Measurements from ENCODE around the gene TRPM2.

The TRPM2 gene

DNA sequence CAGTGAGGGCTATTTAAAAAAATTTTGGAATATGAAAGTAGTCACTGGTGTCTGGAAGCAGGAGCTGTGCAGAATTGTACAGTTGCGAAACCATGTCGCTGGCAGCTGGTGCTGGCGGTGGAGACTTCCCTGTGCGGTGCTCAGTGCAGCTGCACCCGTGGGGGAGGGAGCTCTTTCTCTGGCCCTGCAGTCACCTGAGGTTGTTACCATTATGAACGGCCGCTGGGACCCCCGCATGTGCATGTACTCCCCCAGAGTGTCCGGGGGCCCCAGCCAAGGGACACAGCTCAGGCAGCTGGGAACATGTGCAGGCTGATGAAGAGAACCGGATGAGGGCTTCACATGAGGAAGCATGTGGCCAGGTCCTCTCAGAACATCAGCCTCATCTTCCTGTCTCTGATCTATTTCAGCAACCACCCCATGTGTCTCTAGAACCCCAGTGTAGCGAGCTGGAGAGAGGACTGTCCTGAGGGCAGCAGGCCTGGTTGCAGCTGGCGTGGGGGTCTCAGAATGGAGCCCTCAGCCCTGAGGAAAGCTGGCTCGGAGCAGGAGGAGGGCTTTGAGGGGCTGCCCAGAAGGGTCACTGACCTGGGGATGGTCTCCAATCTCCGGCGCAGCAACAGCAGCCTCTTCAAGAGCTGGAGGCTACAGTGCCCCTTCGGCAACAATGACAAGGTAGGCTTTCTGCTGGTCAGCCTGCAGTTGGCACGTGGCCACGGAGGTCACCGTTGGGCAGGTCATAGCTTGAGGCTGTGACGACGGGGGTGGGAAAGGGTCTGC, at the start of gene TRPM2:
TRPM2 (plus strand) TSS at position 431 of the 780 bp plus-strand sequence; CDS start at position 511, 80 bp downstream.
- no peak for DNase-seq (ENCODE audit: low read depth)

DNA sequence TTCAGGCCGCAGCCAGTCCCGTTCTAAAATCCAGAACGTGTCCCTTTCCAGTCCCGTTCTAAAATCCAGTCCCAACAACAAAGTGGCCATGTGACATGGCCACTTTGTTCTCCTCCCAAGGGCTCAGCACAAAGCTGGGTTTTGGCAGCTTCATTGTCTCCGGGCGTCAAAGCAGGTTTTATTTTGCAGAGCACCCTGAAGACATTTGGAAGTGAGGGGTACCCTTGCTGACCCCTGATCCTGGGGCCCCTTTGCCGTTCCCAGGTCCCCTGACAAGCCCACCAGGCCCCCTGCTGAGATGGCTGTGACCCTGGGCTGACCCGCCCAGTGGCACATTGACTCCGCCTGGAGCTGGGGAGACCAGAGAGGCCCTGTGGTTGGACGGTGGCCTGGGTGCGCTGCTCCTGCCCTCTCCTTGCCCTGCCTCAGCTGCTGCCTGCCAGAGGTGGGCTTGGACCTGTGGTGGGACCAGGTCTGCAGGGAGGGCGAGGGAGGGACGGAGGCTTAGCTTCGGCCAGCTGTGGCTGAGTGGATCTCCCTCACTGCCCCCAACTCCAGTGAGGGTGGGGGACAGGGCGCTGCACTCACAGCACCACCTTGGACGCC, 49.3 kb upstream of the TRPM2 start:
- DNase-seq (ENCODE audit: low read depth), result no peak

DNA sequence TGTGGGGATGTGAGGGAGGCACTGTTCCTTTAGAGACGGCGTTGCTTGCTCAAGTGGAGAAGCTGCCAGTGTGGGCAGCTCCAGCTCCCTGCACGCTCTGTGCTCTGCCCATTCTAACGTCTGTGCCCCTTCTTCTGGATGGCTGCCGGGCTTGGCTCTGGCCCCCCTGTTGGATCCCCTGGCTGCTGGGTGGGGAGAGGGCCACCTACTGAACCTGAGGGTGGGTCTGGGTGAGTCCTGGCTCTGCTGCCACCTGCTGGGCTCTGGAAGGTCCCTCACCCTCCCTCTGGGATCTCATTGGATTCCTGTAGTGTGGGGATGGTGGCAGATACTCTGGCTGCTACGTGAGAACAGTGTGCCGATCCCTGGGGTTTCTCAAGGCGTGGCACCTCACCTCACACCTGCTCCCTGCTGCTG, 48.5 kb upstream of the TRPM2 start:
- DNase-seq (ENCODE audit: low read depth), result no peak

DNA sequence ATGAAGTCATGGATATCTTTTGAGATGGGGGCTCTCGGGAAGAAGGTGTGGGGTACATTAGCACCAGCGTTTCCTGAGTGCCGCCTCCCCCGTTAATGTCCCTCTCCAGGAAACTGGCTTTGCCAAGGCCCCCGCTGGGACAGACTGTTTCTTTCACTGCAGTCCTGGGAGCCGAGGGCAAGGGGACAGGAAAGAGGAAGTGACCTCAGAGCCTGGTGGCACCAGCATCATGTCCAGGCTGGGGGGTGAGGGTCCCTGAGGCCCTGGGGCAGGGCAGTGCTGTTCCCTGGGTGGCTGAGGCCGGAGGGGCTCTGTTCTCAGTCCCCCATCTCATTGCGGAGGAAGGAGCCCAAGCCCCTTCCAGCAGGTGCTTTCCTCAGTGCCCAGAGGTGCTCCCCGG, 47.7 kb upstream of the TRPM2 start:
- DNase-seq (ENCODE audit: low read depth), result no peak

DNA sequence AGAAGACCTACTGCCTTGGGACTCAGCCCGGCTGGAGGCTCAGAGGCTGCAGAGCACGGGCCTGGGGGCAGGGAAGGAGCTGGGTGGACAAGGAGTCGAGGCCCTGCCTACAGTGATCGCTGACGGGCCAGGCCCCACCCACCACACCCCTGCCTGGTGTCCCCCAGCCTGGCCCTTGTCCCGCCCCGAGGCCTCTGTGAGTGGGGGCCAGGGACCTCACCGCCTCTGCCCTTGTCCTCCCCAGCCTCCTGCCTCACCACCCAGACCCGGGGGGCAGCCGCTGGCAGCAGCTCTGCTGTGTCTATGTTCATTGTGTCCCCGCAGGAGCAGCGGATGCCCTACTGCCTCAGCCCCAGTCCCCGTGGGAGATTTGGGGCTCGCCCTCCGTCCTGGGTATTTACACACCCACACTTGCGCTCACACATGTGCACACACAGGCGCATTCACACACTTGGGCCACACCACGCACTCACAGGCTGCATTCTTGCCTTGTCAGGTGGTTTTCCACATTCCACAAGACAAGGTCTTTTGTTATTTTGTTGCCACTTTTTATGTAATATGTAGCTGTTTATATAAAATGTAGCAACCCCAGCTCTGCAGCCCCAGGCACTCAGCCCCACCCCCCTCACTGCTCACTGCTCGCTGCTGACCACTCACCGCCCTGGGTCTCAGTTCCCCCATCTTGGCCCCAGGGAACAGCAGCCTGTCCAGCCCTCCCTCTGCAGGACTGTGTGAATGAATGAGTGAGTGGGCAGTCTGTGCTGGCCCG, 46.3 kb upstream of the TRPM2 start:
- DNase-seq (ENCODE audit: low read depth), result no peak

DNA sequence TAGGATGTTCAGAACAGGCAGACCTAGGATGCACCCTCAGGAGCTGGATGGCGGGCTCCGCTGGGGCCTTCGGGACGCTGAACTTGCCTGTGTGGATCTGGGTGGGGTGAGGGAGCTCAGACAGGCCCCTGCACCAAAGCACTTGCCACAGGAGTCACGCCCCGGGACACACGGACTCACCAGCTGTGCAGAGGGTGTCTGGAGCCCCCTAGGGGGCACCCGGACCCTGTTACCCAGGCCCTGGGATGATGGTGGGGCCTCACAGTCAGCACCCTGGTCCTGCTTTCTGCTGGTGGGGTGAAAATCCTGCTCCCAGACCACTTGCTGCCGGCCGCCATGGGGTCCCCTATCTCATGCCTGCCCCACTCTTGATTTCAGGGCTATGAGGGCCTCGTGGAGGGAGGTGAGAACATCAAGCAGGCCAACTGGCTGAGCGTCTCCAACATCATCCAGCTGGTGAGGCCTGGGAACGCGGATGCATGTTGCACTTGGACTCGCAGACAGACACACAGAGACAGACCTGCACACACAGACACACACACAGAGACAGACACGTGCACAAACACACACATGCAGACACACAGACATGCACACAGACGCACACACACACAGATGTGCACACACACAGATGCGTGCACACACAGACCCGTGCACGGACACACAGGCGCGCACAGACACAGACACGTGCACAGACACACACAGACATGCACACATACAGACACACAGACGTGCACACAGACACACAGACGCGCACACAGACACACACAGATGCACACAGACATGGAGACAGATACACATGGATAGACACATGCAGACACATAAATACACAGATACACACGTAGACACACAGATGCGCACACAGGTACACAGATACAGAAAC, 42.6 kb upstream of the TRPM2 start:
- no peak for DNase-seq (ENCODE audit: low read depth)

DNA sequence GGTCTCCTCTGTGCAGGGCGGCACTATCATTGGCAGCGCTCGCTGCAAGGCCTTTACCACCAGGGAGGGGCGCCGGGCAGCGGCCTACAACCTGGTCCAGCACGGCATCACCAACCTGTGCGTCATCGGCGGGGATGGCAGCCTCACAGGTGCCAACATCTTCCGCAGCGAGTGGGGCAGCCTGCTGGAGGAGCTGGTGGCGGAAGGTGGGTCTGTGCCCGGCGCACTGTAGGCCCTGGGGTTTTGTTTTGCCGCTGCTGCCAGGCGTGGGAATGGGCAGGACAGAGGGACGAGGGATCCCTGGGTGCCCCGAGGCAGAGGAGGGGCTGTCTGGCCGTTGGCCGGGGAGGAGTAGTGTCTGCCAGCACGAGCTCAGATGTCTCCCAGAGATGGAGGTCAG, 41.3 kb upstream of the TRPM2 start:
- no peak for DNase-seq (ENCODE audit: low read depth)

DNA sequence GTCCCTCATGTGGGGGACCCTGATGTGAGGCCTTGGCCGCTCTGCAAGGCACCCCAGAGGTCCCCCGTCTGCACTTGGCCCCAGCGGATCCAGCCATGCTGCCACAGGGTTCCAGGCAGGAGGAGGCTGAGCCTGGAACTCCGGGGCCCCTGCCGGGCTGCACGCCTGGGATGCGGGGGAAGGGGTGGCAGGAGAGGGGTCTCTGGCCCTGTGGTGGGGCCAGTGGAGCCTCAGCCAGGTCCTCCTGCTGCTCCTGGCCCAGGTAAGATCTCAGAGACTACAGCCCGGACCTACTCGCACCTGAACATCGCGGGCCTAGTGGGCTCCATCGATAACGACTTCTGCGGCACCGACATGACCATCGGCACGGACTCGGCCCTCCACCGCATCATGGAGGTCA, 40.7 kb upstream of the TRPM2 start:
- no peak for DNase-seq (ENCODE audit: low read depth)

DNA sequence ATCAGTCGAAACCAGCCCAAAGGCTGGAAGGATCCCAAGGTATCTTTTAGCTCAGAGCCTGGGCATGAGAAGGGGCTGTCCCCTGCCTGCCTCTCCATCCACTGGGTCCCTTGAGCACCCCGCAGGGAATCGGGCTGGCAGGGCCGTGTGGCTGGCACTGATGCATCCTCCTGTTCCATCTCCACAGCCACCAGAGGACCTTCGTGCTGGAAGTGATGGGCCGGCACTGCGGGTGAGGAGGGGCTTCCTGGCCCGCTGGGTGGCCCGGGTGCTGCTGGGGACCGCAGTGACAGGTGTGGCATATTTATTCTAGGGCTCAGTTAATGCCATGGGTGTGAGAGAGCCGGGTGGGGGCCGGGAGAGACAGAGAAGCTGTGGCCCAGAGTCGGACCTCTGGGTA, 40.0 kb upstream of the TRPM2 start:
- DNase-seq (ENCODE audit: low read depth), result no peak

DNA sequence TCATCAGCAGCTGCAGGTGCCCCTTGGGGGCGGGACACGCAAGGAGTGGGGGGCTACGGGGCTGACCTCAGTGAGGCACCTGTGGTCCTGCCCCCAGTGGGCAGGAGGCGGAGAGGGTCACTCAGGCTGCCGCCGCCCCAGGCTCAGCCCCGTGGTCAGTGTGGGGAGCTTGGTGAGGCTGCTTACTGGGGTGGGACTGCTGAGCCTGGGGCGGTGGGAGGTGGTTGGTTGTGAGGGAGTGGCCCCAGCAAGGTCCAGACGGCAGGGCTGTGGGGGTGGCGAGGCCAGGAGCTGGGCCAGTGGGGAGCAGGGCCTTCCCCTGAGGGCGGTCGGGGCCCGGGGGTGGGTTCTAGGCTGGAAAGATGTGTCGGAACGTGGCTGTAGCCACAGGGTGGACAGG, 39.3 kb upstream of the TRPM2 start:
- no peak for DNase-seq (ENCODE audit: low read depth)

DNA sequence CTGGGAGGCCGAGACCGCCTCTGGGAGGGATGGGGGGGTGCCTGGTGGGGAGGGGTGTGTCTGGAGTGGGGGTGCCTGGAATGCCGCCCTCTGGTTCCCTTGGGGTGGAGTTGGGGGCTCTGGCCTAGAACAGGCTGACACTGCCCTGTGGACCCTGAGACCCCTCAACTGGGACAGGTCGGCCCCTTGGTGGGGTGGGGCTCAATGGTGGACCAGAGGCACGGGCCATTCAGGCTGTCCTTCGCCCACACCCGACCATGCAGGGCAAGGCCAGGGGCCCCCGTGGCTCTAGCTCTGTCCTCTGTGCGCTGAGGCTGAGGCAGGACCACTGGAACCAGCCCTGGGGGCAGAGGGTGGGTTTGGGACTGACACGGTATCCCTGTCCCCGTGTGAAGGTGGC, 38.9 kb upstream of the TRPM2 start:
- DNase-seq (ENCODE audit: low read depth), result no peak

DNA sequence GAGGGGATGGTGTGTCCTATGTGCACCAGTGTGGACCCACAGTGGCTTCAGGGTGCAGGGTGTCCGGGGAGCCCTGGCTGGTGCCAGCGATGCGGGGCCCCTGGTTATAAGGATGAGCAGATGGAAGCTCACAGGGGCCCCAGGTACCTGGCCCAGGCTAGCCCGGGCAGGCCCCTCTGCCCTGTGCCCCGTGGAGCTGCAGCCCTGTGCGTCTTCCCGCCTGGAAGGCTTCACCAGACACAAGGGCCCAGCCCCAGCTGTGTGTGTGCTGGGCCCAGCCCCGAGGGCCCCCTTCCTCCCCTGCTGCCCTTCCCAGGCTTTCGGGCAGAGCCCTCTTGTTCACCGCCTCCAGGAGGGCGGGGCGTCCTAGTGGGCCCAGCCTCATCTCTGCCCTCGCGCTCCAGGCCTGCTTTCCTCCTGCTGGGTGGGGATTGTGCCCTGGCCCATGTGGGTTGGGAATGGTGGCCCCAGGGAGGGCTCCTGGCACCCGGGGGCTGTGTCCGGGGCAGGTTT, 37.7 kb upstream of the TRPM2 start:
- DNase-seq (ENCODE audit: low read depth), result no peak

DNA sequence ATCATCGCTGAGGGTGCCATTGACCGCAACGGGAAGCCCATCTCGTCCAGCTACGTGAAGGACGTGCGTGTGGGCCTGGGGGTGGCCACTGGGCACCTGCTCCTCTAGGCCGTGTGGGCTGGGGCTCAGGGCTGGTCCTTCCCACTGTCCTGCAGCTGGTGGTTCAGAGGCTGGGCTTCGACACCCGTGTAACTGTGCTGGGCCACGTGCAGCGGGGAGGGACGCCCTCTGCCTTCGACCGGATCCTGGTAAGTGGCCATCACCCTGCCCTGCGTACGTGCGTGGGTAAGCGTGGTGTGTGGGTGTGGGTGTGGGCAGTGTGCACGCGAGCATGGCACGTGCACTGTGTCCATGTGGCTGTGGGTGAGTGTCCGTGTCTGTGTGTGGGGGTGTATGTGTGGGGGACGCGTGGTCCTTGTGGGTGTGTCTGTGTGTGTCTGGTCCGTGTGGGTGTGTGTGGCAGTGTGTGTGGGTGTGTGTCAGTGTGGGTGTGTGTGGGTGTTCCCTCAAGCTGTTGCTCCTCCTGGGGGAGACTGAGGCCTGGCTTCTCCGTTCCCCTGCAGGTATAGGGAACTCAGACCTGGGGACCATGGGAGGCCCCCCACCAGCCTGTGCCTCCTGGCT, 37.0 kb upstream of the TRPM2 start:
- no peak for DNase-seq (ENCODE audit: low read depth)

DNA sequence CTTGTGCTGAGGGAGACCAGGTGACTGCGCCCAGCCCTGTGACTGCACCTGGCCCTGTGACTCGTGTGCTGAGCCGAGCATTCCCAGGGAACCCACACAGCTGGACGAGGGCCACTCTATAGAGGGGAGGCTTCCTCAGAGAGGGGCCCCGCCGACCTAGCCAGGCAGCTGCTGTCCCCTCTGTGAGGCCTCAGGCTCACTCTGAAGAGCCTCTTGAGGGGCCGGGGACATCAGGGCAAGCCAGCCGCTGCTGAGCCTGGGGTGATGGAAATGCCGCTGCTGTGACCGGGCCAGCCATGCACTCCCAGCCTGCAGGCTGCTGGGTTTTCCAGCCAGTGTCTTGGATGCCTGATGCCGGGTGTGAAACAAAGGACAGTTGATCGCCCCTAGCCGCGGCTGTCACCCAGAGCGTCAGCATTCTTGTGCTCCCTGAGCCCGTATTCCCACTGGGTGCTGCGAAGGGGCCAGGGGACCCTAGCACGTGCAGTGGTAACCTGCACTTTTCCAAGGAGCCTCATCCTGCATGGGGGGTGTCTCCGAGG, 36.1 kb upstream of the TRPM2 start:
- DNase-seq (ENCODE audit: low read depth), result no peak

DNA sequence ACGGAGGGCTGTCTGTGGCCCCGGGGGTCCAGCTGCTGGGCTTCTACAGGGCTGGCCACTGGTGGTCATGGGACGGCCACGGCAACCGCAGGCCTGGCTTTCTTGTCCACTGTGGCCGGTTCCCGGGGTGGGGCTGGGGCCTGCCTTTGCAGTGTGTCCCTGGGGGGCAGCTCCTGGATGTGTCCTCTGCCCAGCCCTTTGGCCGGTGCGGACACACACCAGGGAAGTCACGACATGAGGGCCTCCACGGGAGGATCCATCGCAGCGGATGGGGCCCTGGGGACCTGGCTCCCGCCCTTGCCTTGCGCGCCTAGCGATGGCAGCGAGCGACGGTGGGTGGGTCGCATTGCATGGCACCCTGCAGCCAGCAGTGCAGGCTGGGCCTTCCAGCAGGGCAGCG, 35.5 kb upstream of the TRPM2 start:
- no peak for DNase-seq (ENCODE audit: low read depth)

DNA sequence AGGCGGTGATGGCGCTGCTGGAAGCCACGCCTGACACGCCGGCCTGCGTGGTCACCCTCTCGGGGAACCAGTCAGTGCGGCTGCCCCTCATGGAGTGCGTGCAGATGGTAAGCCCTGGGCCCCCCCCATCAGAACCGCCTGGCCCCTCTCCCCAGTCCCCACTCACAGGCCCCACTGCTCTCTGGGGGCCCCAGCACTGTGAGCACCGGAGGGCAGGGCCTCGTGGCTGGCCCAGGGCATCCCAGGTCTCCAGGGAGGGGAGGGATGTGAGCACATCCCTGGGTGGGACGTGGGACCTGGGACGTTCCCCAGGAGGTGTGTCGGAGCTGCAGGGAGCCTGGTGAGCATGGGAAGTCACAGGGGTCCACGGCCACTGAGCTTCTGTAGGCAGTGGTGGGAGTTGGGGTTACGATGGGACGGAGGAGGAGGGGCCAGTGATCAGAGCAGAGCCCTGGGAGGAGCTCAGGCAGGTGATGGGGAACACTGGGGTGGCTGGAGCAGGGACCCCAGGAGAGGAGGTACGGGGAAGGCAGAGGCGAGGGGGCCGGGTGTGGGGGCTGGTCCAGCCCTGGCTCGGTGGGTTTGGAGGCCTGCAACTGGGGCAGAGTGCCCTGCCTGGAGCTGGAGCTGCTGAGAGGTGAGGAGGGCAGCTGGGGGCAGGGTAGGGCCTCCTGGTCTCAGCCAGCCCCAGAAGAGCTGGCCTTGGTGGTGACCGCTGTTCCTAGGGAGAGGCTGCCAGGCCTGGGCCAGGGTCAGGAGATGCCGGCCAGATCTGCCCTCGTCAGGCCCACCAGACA, 34.7 kb upstream of the TRPM2 start:
- no peak for DNase-seq (ENCODE audit: low read depth)

DNA sequence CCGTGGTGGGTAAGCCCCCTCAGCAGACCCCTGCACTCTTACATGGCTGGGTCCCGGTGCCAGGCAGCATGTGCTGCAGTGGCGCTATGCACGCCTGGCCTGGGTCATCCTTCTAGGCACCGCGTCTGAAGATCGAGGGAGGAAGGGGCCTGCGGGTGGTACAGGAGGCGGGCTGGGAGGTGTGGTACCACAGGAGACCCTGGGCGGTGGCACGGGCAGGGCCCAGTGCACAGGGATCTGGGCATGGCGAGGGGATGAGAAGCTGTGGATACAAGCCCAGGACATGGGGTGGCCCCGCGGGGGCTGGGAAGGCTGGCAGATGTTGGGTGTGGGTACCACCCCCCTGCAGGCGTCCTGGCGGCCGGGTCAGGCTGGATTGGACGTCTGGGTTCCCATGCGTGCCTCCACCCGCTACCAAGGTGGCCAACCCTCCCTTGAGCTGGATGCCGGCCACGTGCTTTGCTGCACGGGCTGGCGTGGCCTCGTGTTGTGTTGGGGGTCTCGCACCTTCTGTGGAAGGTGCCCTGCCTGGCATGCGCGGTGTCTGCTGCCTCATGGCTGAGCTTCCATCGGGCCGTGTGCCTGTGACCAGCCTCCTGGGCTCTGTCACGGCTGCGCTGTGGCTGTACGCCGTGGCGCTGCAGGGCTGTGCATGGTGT, 33.9 kb upstream of the TRPM2 start:
- no peak for DNase-seq (ENCODE audit: low read depth)

DNA sequence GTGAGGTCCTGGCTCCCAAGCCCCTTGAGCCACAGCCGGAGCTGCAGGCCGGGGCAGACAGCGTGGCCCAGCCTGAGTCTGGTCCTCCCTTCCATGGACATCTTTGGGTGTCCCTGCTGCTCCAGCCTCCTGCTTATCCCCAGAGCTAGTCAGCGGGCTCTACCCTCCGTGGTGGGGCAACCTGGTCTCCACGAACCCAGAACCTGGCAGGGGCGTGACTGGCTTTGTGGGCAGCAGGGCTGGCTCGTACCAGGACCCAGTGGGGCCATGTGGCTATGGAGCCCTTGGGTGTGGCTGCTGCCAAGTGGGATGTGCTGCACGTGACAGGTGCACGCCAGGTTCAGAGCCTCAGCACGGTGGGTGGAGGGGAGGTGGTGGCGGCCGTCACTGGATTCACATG, 32.6 kb upstream of the TRPM2 start:
- no peak for DNase-seq (ENCODE audit: low read depth)

DNA sequence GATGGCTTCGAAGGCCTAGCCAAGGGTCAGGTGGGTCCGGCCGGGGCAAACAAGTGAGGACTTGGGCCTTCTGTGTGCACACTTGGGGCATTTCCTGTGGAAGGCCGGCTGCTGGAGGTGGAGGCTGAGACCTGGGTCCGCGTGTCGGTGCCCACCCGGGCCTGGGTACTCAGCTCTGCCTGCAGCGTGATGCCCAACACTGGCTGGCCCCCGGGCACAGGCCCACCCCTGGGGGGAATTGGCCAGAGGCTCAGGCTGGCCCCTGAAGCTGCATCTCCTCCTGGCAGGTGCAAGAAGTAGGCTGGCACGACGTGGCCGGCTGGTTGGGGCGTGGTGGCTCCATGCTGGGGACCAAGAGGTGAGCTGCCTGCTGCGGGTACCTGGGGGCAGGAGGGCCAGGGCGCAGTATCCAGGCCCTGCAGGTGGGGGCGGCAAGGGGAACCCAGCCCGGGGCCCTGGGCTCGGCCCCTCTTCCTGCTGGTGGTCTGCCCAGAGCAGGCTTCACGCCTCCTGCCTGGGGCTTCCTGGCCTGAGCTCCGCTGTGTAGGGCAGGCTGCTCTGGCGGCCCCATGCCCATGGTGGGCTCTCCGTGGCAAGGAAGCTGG, 31.5 kb upstream of the TRPM2 start:
- DNase-seq (ENCODE audit: low read depth), result no peak
